HCT116 (cell line): ENCODE results near the gene PLS3. TPM values are rescaled to one million over a fixed set of nuclear protein-coding genes. Genes with fewer than 3 reads are reported as not detected.

ENCODE experiments used
- ATAC-seq: fragments of 200-7000 bp; cut with Tn5 transposase; 2 replicates; pipeline ENCODE4 v1.9.1; 2020; ENCODE audit warnings: mild to moderate bottlenecking, moderate library complexity
- BruUV-seq: library from RNA; stranded (reverse); fragments of 400-500 nt; replicated peaks from 2 replicates; lab custom pipeline; 2021; lab: Mats Ljungman, UMichigan
- CTCF ChIA-PET: fragments of 300-600 bp; sonication (Branson Sonifier 250); formaldehyde crosslinking; loops from one replicate; lab custom pipeline; 2021; ENCODE audit warnings: antibody characterized with exemption; lab: Charles Lee
- POLR2A ChIA-PET: fragments of 300-600, 350-600 bp; sonication (Branson Sonifier 250); formaldehyde crosslinking; loops from one replicate; lab custom pipeline; 2021; ENCODE audit warnings: antibody characterized with exemption; lab: Charles Lee
- RAD21 ChIA-PET, 2 experiments: fragments of 300-600 bp; sonication (Branson Sonifier 250); formaldehyde crosslinking; loops; one replicate each; lab custom pipeline; 2023; ENCODE audit warnings: low total read pairs in 2 of 2; ENCODE audit not compliant: uncharacterized antibody in 2 of 2, unreplicated experiment in 2 of 2, low non-redundant PET in 1 of 2; lab: Charles Lee
- DNase-seq: peaks from one replicate; pipeline ENCODE4 v3.0.0-alpha.2; 2010; ENCODE audit warnings: low read depth, low spot score
- H2AFZ ChIP-seq: fragments of 200-600 bp; shearing (Covaris generic), sonication (generic); 2 replicates; pipeline ENCODE4 v1.6.1; 2017; ENCODE audit warnings: low read depth, mixed run types, mixed read lengths, antibody characterized with exemption, low read length; ENCODE audit not compliant: poor library complexity, severe bottlenecking
- H3K27ac ChIP-seq: 2 replicates; pipeline ENCODE4 v1.5.1; 2012; ENCODE audit warnings: low read depth, low read length
- H3K27me3 ChIP-seq: fragments of 200-600 bp; sonication (generic); 2 replicates; pipeline ENCODE4 v1.6.1; 2016; ENCODE audit warnings: mixed run types, low read length, mixed read lengths; ENCODE audit not compliant: insufficient read depth
- H3K36me3 ChIP-seq, 2 experiments: fragments of 200-500 bp in 1 of 2; fragments of 200-600 bp in 1 of 2; sonication (Bioruptor generic) in 1 of 2; sonication (generic) in 1 of 2; 2 replicates each; pipeline versions ENCODE4 v1.5.1 to v1.6.1; 2014 to 2016; ENCODE audit warnings: low read length in 2 of 2, inconsistent platforms in 1 of 2, mixed read lengths in 1 of 2, mixed run types in 1 of 2; ENCODE audit not compliant: insufficient read depth in 2 of 2, control insufficient read depth in 1 of 2
- H3K4me1 ChIP-seq, 2 experiments: fragments of 200-600 bp in 1 of 2; sonication (generic) in 1 of 2; 2 replicates each; pipeline versions ENCODE4 v1.5.1 to v1.6.1; 2012 to 2017; ENCODE audit warnings: low read length in 2 of 2, inconsistent platforms in 1 of 2, mild to moderate bottlenecking in 1 of 2, mixed read lengths in 1 of 2, mixed run types in 1 of 2, moderate library complexity in 1 of 2; ENCODE audit not compliant: insufficient read depth in 2 of 2, control insufficient read depth in 1 of 2
- H3K4me2 ChIP-seq: fragments of 200-600 bp; sonication (generic); 2 replicates; pipeline ENCODE4 v1.6.1; 2017; ENCODE audit warnings: mixed run types, low read length, mixed read lengths
- H3K4me3 ChIP-seq, 2 experiments: fragments of 200-600 bp in 1 of 2; sonication (generic) in 1 of 2; replicated peaks in 1 of 2; 2 replicates each; pipeline ENCODE4 v1.5.1; 2011 to 2016; ENCODE audit warnings: low read length in 2 of 2, control low read depth in 1 of 2, low read depth in 1 of 2, mild to moderate bottlenecking in 1 of 2, mixed read lengths in 1 of 2, mixed run types in 1 of 2
- H3K79me2 ChIP-seq: fragments of 200-600 bp; sonication (generic); 2 replicates; pipeline ENCODE4 v1.6.1; 2017; ENCODE audit warnings: mild to moderate bottlenecking, mixed run types, low read length, moderate library complexity, mixed read lengths; ENCODE audit not compliant: insufficient read depth
- H3K9ac ChIP-seq: fragments of 200-600 bp; sonication (generic); 2 replicates; pipeline ENCODE4 v1.6.1; 2016; ENCODE audit warnings: low read length, mixed read lengths
- H3K9me2 ChIP-seq: fragments of 200-600 bp; sonication (generic), shearing (Covaris generic); 2 replicates; pipeline ENCODE4 v1.6.1; 2017; ENCODE audit warnings: mixed run types, mild to moderate bottlenecking, moderate library complexity; ENCODE audit not compliant: insufficient read depth
- H3K9me3 ChIP-seq, 2 experiments: fragments of 200-500 bp in 1 of 2; fragments of 200-600 bp in 1 of 2; sonication (Bioruptor generic) in 1 of 2; sonication (generic) in 1 of 2; 2 replicates each; pipeline ENCODE4 v1.6.1; 2014 to 2017; ENCODE audit warnings: low read length in 2 of 2, mixed read lengths in 2 of 2, inconsistent platforms in 1 of 2, low read depth in 1 of 2, mild to moderate bottlenecking in 1 of 2, mixed run types in 1 of 2, moderate library complexity in 1 of 2; ENCODE audit not compliant: control insufficient read depth in 1 of 2, insufficient read depth in 1 of 2
- H4K20me1 ChIP-seq: fragments of 200-600 bp; sonication (generic), shearing (Covaris generic); 2 replicates; pipeline ENCODE4 v1.6.1; 2017; ENCODE audit warnings: mixed run types, mild to moderate bottlenecking, moderate library complexity; ENCODE audit not compliant: insufficient read depth
- CBX3 ChIP-seq: IDR thresholded peaks from 2 replicates; pipeline ENCODE4 v1.6.1; 2012; ENCODE audit warnings: low read depth
- ELF1 ChIP-seq: IDR thresholded peaks from 2 replicates; pipeline ENCODE4 v1.6.1; 2012; ENCODE audit warnings: low read depth, borderline replicate concordance
- EZH2phosphoT487 ChIP-seq: fragments of 200-600 bp; IDR thresholded peaks from 2 replicates; pipeline ENCODE4 v1.6.1; 2018; ENCODE audit warnings: antibody characterized with exemption, borderline replicate concordance
- JUND ChIP-seq: IDR thresholded peaks from 2 replicates; pipeline ENCODE4 v1.6.1; 2012
- SIN3A ChIP-seq: IDR thresholded peaks from 2 replicates; pipeline ENCODE4 v1.6.1; 2012; ENCODE audit warnings: low read depth
- SRF ChIP-seq: IDR thresholded peaks from 2 replicates; pipeline ENCODE4 v1.6.1; 2012; ENCODE audit warnings: low read depth
- YY1 ChIP-seq: IDR thresholded peaks from 2 replicates; pipeline ENCODE4 v1.6.1; 2011; ENCODE audit warnings: low read length, low read depth, moderate library complexity, mild to moderate bottlenecking; ENCODE audit not compliant: insufficient replicate concordance; ENCODE audit errors: extremely low read depth
- ZFX ChIP-seq: fragments of 450-650 bp; IDR thresholded peaks from 2 replicates; pipeline ENCODE4 v1.6.1; 2017
- intact Hi-C: fragments of 100-400 bp; cut with micrococcal nuclease; formaldehyde crosslinking; loops from 2 replicates; pipeline ENCODE4 v1.10.0; 2022
- total RNA-seq: library from RNA; stranded (reverse); gene quantifications from one replicate; pipeline ENCODE4 v1.2.1, GENCODE V29; 2021; ENCODE audit not compliant: unreplicated experiment
- TF ChIP-seq, protein P1 (sequence below): IDR thresholded peaks from 2 replicates; pipeline ENCODE4 v1.6.1; 2012
- TF ChIP-seq, protein P2 (sequence below): IDR thresholded peaks from 2 replicates; pipeline ENCODE4 v1.6.1; 2012; ENCODE audit warnings: low read depth
- TF ChIP-seq, protein P3 (sequence below): IDR thresholded peaks from 2 replicates; pipeline ENCODE4 v1.6.1; 2012
- TF ChIP-seq, protein P4 (sequence below), 3 experiments: fragments of 200-600 bp in 1 of 3; sonication (generic) in 1 of 3; IDR thresholded peaks in 2 of 3; conservative IDR thresholded peaks in 1 of 3; 2 replicates each; pipeline ENCODE4 v1.5.1; 2012 to 2017; ENCODE audit warnings: low read depth in 2 of 3, low read length in 2 of 3, antibody characterized with exemption in 1 of 3, borderline replicate concordance in 1 of 3, control low read depth in 1 of 3, mild to moderate bottlenecking in 1 of 3, mixed read lengths in 1 of 3, mixed run types in 1 of 3, moderate library complexity in 1 of 3; ENCODE audit not compliant: insufficient read depth in 1 of 3
- TF ChIP-seq, protein P5 (sequence below): IDR thresholded peaks from 2 replicates; pipeline ENCODE4 v1.6.1; 2011; ENCODE audit warnings: mild to moderate bottlenecking, low read length, moderate library complexity; ENCODE audit not compliant: insufficient replicate concordance; ENCODE audit errors: extremely low read depth

Gene PLS3
- total RNA-seq, 1 experiment from 2014 or later = 50.8 TPM

DNA sequence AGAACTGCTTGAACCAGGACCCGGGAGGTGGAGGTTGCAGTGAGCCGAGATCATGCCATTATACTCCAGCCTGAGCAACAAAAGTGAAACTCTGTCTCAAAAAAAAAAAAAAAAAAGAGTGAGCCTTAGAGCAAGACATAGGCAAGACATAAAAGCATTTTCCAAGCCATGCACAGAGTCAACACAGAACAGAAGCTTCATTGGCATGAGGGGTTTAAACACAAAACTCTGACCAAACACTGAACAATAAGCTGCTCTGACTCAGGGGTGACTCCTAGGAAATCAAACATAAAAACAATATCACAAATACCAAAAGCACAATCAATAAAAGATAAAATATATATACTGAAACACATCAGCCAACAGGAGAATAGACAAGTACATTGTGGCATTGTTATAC lies 136.8 kb downstream of the PLS3 start:
- Histone ChIP-seq H3K9ac (no peak overlapping the region), H3K27ac (no peak overlapping the region), H3K79me2 (no peaks in the 10 kb centered on the region), H3K9me2 (no peaks in the 10 kb centered on the region), H4K20me1 (no peaks in the 10 kb centered on the region), H3K4me3 (no peak overlapping the region), H2AFZ (no peak overlapping the region), H3K36me3 (no peaks in the 10 kb centered on the region), H3K9me3 (no peaks in the 10 kb centered on the region), H3K4me1 (no peaks in the 10 kb centered on the region), H3K4me2 (no peak overlapping the region), H3K27me3 (no peaks in the 10 kb centered on the region)
- DNase-seq (no peak), ATAC-seq (no peak)
- BruUV-seq = no TSS peak
- CTCF ChIA-PET = no interaction called here
- POLR2A ChIA-PET = no interaction called here
- TF ChIP-seq, protein P1, sequence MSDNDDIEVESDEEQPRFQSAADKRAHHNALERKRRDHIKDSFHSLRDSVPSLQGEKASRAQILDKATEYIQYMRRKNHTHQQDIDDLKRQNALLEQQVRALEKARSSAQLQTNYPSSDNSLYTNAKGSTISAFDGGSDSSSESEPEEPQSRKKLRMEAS = no peak
- TF ChIP-seq JUND (no peak), YY1 (no peak), ZFX (no peak), ELF1 (no peak), EZH2phosphoT487 (no peak), SIN3A (no peak), SRF (no peak), CBX3 (no peak)
- TF ChIP-seq, protein P2, sequence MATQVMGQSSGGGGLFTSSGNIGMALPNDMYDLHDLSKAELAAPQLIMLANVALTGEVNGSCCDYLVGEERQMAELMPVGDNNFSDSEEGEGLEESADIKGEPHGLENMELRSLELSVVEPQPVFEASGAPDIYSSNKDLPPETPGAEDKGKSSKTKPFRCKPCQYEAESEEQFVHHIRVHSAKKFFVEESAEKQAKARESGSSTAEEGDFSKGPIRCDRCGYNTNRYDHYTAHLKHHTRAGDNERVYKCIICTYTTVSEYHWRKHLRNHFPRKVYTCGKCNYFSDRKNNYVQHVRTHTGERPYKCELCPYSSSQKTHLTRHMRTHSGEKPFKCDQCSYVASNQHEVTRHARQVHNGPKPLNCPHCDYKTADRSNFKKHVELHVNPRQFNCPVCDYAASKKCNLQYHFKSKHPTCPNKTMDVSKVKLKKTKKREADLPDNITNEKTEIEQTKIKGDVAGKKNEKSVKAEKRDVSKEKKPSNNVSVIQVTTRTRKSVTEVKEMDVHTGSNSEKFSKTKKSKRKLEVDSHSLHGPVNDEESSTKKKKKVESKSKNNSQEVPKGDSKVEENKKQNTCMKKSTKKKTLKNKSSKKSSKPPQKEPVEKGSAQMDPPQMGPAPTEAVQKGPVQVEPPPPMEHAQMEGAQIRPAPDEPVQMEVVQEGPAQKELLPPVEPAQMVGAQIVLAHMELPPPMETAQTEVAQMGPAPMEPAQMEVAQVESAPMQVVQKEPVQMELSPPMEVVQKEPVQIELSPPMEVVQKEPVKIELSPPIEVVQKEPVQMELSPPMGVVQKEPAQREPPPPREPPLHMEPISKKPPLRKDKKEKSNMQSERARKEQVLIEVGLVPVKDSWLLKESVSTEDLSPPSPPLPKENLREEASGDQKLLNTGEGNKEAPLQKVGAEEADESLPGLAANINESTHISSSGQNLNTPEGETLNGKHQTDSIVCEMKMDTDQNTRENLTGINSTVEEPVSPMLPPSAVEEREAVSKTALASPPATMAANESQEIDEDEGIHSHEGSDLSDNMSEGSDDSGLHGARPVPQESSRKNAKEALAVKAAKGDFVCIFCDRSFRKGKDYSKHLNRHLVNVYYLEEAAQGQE = no peak
- TF ChIP-seq, protein P3, sequence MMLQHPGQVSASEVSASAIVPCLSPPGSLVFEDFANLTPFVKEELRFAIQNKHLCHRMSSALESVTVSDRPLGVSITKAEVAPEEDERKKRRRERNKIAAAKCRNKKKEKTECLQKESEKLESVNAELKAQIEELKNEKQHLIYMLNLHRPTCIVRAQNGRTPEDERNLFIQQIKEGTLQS = no peak
- TF ChIP-seq, protein P4, sequence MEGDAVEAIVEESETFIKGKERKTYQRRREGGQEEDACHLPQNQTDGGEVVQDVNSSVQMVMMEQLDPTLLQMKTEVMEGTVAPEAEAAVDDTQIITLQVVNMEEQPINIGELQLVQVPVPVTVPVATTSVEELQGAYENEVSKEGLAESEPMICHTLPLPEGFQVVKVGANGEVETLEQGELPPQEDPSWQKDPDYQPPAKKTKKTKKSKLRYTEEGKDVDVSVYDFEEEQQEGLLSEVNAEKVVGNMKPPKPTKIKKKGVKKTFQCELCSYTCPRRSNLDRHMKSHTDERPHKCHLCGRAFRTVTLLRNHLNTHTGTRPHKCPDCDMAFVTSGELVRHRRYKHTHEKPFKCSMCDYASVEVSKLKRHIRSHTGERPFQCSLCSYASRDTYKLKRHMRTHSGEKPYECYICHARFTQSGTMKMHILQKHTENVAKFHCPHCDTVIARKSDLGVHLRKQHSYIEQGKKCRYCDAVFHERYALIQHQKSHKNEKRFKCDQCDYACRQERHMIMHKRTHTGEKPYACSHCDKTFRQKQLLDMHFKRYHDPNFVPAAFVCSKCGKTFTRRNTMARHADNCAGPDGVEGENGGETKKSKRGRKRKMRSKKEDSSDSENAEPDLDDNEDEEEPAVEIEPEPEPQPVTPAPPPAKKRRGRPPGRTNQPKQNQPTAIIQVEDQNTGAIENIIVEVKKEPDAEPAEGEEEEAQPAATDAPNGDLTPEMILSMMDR (IDR thresholded peaks at IDR 0.05 in 2 of 3, conservative IDR thresholded peaks at IDR 0.05 in 1 of 3; ENCODE audit: borderline replicate concordance in 1 of 3, insufficient read depth in 1 of 3, low read depth in 2 of 3, low read length in 2 of 3) = no peak
- TF ChIP-seq, protein P5, sequence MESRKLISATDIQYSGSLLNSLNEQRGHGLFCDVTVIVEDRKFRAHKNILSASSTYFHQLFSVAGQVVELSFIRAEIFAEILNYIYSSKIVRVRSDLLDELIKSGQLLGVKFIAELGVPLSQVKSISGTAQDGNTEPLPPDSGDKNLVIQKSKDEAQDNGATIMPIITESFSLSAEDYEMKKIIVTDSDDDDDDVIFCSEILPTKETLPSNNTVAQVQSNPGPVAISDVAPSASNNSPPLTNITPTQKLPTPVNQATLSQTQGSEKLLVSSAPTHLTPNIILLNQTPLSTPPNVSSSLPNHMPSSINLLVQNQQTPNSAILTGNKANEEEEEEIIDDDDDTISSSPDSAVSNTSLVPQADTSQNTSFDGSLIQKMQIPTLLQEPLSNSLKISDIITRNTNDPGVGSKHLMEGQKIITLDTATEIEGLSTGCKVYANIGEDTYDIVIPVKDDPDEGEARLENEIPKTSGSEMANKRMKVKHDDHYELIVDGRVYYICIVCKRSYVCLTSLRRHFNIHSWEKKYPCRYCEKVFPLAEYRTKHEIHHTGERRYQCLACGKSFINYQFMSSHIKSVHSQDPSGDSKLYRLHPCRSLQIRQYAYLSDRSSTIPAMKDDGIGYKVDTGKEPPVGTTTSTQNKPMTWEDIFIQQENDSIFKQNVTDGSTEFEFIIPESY = no peak
- intact Hi-C loops = no loop called here
- RAD21 ChIA-PET = no interaction called here
